HEK293 (cell line): ENCODE measurements around the gene RPL23.

Experiments
- CTCF ChIA-PET: fragments of 350-600 bp; formaldehyde crosslinking; extraction: SDS; loops from one replicate; lab custom pipeline; 2021; ENCODE audit warnings: antibody characterized with exemption; lab: Yijun Ruan, JAX
- POLR2A ChIA-PET: fragments of 300-600 bp; formaldehyde crosslinking; extraction: SDS; loops from one replicate; lab custom pipeline; 2020; ENCODE audit warnings: antibody characterized with exemption, inconsistent platforms; lab: Yijun Ruan, JAX
- H3K27ac ChIP-seq: fragments of 200-500 bp; sonication (Bioruptor generic); 2 replicates; pipeline ENCODE4 v1.5.1; 2014; ENCODE audit warnings: low read depth, low read length, control low read depth, inconsistent platforms; ENCODE audit errors: extremely low read depth
- H3K36me3 ChIP-seq, 2 experiments: fragments of 200-500 bp in 1 of 2; sonication (Bioruptor generic) in 1 of 2; 1 replicate in 1 of 2; 2 replicates in 1 of 2; pipeline ENCODE4 v1.5.1; 2014 to 2017; ENCODE audit warnings: inconsistent platforms in 2 of 2, low read length in 2 of 2; ENCODE audit not compliant: control insufficient read depth in 2 of 2, insufficient read depth in 1 of 2
- H3K4me1 ChIP-seq: fragments of 200-500 bp; sonication (Bioruptor generic); 2 replicates; pipeline ENCODE4 v1.5.1; 2014; ENCODE audit warnings: mild to moderate bottlenecking, low read length, inconsistent platforms; ENCODE audit not compliant: control insufficient read depth, insufficient read depth
- H3K4me3 ChIP-seq: 2 replicates; pipeline ENCODE4 v1.5.1; 2011; ENCODE audit warnings: low read depth, mild to moderate bottlenecking, control low read depth, low read length, moderate library complexity
- H3K9me3 ChIP-seq: fragments of 200-500 bp; sonication (Bioruptor generic); 2 replicates; pipeline ENCODE4 v1.5.1; 2014; ENCODE audit warnings: low read depth, low read length, inconsistent platforms; ENCODE audit not compliant: control insufficient read depth, insufficient read depth
- GLI4 ChIP-seq: fragments of 450-650 bp; formaldehyde crosslinking; IDR thresholded peaks from 2 replicates; pipeline ENCODE4 v1.5.1; 2016; ENCODE audit warnings: missing biosample characterization, missing genetic modification characterization
- MEIS1 ChIP-seq: sonication (generic); formaldehyde crosslinking; IDR thresholded peaks from 2 replicates; pipeline ENCODE4 v1.8.1; 2022; ENCODE audit warnings: missing genetic modification reagents, mild to moderate bottlenecking, borderline replicate concordance
- REST ChIP-seq: fragments of 450-650 bp; formaldehyde crosslinking; IDR thresholded peaks from 2 replicates; pipeline ENCODE4 v1.5.1; 2016; ENCODE audit warnings: missing biosample characterization, missing genetic modification characterization
- SP7 ChIP-seq: fragments of 450-650 bp; formaldehyde crosslinking; IDR thresholded peaks from 2 replicates; pipeline ENCODE4 v1.5.1; 2016; ENCODE audit warnings: missing biosample characterization, missing genetic modification characterization
- YY1 ChIP-seq: fragments of 450-650 bp; formaldehyde crosslinking; IDR thresholded peaks from 2 replicates; pipeline ENCODE4 v1.5.1; 2018; ENCODE audit warnings: missing biosample characterization, missing genetic modification characterization
- ZBTB1 ChIP-seq: fragments of 450-650 bp; formaldehyde crosslinking; IDR thresholded peaks from 2 replicates; pipeline ENCODE4 v1.5.1; 2016; ENCODE audit warnings: missing biosample characterization, missing genetic modification characterization
- ZBTB48 ChIP-seq: fragments of 450-650 bp; formaldehyde crosslinking; IDR thresholded peaks from 2 replicates; pipeline ENCODE4 v1.5.1; 2016; ENCODE audit warnings: missing biosample characterization, missing genetic modification characterization
- ZBTB6 ChIP-seq: fragments of 450-650 bp; formaldehyde crosslinking; IDR thresholded peaks from 2 replicates; pipeline ENCODE4 v1.5.1; 2017; ENCODE audit warnings: missing biosample characterization, missing genetic modification characterization
- ZBTB8A ChIP-seq: fragments of 450-650 bp; formaldehyde crosslinking; IDR thresholded peaks from 2 replicates; pipeline ENCODE4 v1.5.1; 2016; ENCODE audit warnings: missing biosample characterization, missing genetic modification characterization
- ZFHX2 ChIP-seq: fragments of 450-650 bp; formaldehyde crosslinking; conservative IDR thresholded peaks from 2 replicates; pipeline ENCODE4 v1.5.1; 2016; ENCODE audit warnings: missing biosample characterization, missing genetic modification characterization
- ZFP41 ChIP-seq: fragments of 450-650 bp; formaldehyde crosslinking; IDR thresholded peaks from 2 replicates; pipeline ENCODE4 v1.5.1; 2016; ENCODE audit warnings: missing biosample characterization, missing genetic modification characterization, borderline replicate concordance
- ZNF10 ChIP-seq: fragments of 450-650 bp; formaldehyde crosslinking; IDR thresholded peaks from 2 replicates; pipeline ENCODE4 v1.5.1; 2017; ENCODE audit warnings: missing biosample characterization, missing genetic modification characterization
- ZNF138 ChIP-seq: fragments of 450-650 bp; formaldehyde crosslinking; IDR thresholded peaks from 2 replicates; pipeline ENCODE4 v1.5.1; 2016; ENCODE audit warnings: missing biosample characterization, missing genetic modification characterization, borderline replicate concordance
- ZNF155 ChIP-seq: fragments of 450-650 bp; formaldehyde crosslinking; IDR thresholded peaks from 2 replicates; pipeline ENCODE4 v1.5.1; 2016; ENCODE audit warnings: missing biosample characterization, missing genetic modification characterization
- ZNF221 ChIP-seq: fragments of 450-650 bp; formaldehyde crosslinking; IDR thresholded peaks from 2 replicates; pipeline ENCODE4 v1.5.1; 2017; ENCODE audit warnings: missing biosample characterization, missing genetic modification characterization, borderline replicate concordance
- ZNF248 ChIP-seq: fragments of 450-650 bp; formaldehyde crosslinking; IDR thresholded peaks from 2 replicates; pipeline ENCODE4 v1.5.1; 2017; ENCODE audit warnings: missing biosample characterization, missing genetic modification characterization
- ZNF350 ChIP-seq: fragments of 450-650 bp; formaldehyde crosslinking; IDR thresholded peaks from 2 replicates; pipeline ENCODE4 v1.5.0; 2017; ENCODE audit warnings: missing biosample characterization, mild to moderate bottlenecking, missing genetic modification characterization
- ZNF416 ChIP-seq: fragments of 450-650 bp; formaldehyde crosslinking; IDR thresholded peaks from 2 replicates; pipeline ENCODE4 v1.5.1; 2016; ENCODE audit warnings: missing biosample characterization, missing genetic modification characterization
- ZNF449 ChIP-seq: fragments of 450-650 bp; formaldehyde crosslinking; IDR thresholded peaks from 2 replicates; pipeline ENCODE4 v1.5.1; 2017; ENCODE audit warnings: missing biosample characterization, mild to moderate bottlenecking, missing genetic modification characterization, moderate library complexity
- ZNF501 ChIP-seq: fragments of 450-650 bp; formaldehyde crosslinking; IDR thresholded peaks from 2 replicates; pipeline ENCODE4 v1.5.1; 2016; ENCODE audit warnings: missing biosample characterization, missing genetic modification characterization
- ZNF518A ChIP-seq: fragments of 450-650 bp; formaldehyde crosslinking; conservative IDR thresholded peaks from 2 replicates; pipeline ENCODE4 v1.5.1; 2016; ENCODE audit warnings: low read depth, missing biosample characterization, missing genetic modification characterization
- ZNF549 ChIP-seq: fragments of 450-650 bp; IDR thresholded peaks from 2 replicates; pipeline ENCODE4 v1.5.1; 2018; ENCODE audit warnings: missing biosample characterization, missing genetic modification characterization, mild to moderate bottlenecking, inconsistent platforms, moderate library complexity
- ZNF555 ChIP-seq: fragments of 450-650 bp; formaldehyde crosslinking; conservative IDR thresholded peaks from 2 replicates; pipeline ENCODE4 v1.5.1; 2017; ENCODE audit warnings: missing biosample characterization, mild to moderate bottlenecking, missing genetic modification characterization, inconsistent platforms
- ZNF561 ChIP-seq: fragments of 450-650 bp; IDR thresholded peaks from 2 replicates; pipeline ENCODE4 v1.5.1; 2018; ENCODE audit warnings: missing biosample characterization, missing genetic modification characterization, borderline replicate concordance
- ZNF654 ChIP-seq: fragments of 450-650 bp; formaldehyde crosslinking; IDR thresholded peaks from 2 replicates; pipeline ENCODE4 v1.5.1; 2016; ENCODE audit warnings: low read depth, missing biosample characterization, missing genetic modification characterization
- ZNF658 ChIP-seq: fragments of 450-650 bp; formaldehyde crosslinking; IDR thresholded peaks from 2 replicates; pipeline ENCODE4; 2016; ENCODE audit warnings: missing biosample characterization, missing genetic modification characterization

Gene RPL23

GRCh38 chr17:38890410-38890746 lies 36.9 kb upstream of the RPL23 start:
- Histone ChIP-seq H3K4me3 (no peak overlapping the region), H3K9me3 (no peaks in the 10 kb centered on the region), H3K27ac (no peak overlapping the region), H3K36me3 (peaks cover 0 to 51% of the 10 kb centered on the region in 2 experiments; a peak in 2 of 3 replicates), H3K4me1 (0 out of 2 replicates have a peak, but pooled peaks cover 3% of the 10 kb centered on the region)
- POLR2A ChIA-PET, result no interaction called here
- CTCF ChIA-PET, result interaction anchor here (0.6 to 0.8 kb wide), 2 partner anchors 13 to 94 kb away, joined by 3 to 4 read pairs; no protein-coding TSS in a partner anchor
- TF ChIP-seq ZNF416 (tag by site-specific recombination), result no peak
- TF ChIP-seq ZBTB8A, result no peak
- TF ChIP-seq ZNF561 (tag by site-specific recombination), result no peak
- no peak for TF ChIP-seq ZNF518A
- TF ChIP-seq GLI4 (tag by site-specific recombination), result no peak
- TF ChIP-seq ZNF10 (tag by site-specific recombination), result no peak
- TF ChIP-seq ZNF449 (tag by site-specific recombination), result no peak
- TF ChIP-seq ZNF654 (tag by site-specific recombination), result no peak
- TF ChIP-seq ZBTB1 (tag by site-specific recombination), result no peak
- TF ChIP-seq ZFHX2 (tag by site-specific recombination), result no peak
- no peak for TF ChIP-seq ZFP41
- TF ChIP-seq ZNF138 (tag by site-specific recombination), result no peak
- TF ChIP-seq ZNF555 (tag by site-specific recombination), result no peak
- no peak for TF ChIP-seq ZNF155 (tag by site-specific recombination)
- TF ChIP-seq ZNF501 (tag by site-specific recombination), result no peak

GRCh38 chr17:38889745-38890409 lies 36.4 kb upstream of the RPL23 start:
- Histone ChIP-seq H3K4me1 (0 out of 2 replicates have a peak, but pooled peaks cover 3% of the 10 kb centered on the region), H3K4me3 (no peak overlapping the region), H3K27ac (no peak overlapping the region), H3K36me3 (peaks cover 0 to 54% of the 10 kb centered on the region in 2 experiments; a peak in 2 of 3 replicates), H3K9me3 (no peaks in the 10 kb centered on the region)
- ChIA-PET CTCF (interaction anchor here (0.6 to 0.8 kb wide), 2 partner anchors 14 to 94 kb away, joined by 3 to 4 read pairs; no protein-coding TSS in a partner anchor), POLR2A (no interaction called here)
- TF ChIP-seq ZBTB6 (no peak), SP7 (tag by site-specific recombination) (no peak), REST (no peak), MEIS1 (CRISPR knock-in tag) (no peak), ZBTB48 (tag by site-specific recombination) (no peak), ZNF221 (tag by site-specific recombination) (no peak), ZNF248 (no peak), ZNF350 (tag by site-specific recombination) (no peak), YY1 (tag by site-specific recombination) (no peak), ZNF549 (tag by site-specific recombination) (no peak), ZNF658 (tag by site-specific recombination) (no peak)
